GM12865 (cell line): ENCODE results near the gene ZFP36L1.

Experiments
- DNase-seq: peaks from one replicate; pipeline ENCODE4 v3.0.0; 2010; ENCODE audit warnings: low read depth
- H3K4me3 ChIP-seq: 2 replicates; pipeline ENCODE4 v1.5.1; 2011; ENCODE audit warnings: mild to moderate bottlenecking, low read depth, low read length, control low read depth
- CTCF ChIP-seq: IDR thresholded peaks from 2 replicates; pipeline ENCODE4 v1.5.1; 2011; ENCODE audit warnings: low read length, control low read depth, low read depth, inconsistent platforms; ENCODE audit not compliant: insufficient read depth; ENCODE audit errors: missing control alignments

The ZFP36L1 gene

DNA sequence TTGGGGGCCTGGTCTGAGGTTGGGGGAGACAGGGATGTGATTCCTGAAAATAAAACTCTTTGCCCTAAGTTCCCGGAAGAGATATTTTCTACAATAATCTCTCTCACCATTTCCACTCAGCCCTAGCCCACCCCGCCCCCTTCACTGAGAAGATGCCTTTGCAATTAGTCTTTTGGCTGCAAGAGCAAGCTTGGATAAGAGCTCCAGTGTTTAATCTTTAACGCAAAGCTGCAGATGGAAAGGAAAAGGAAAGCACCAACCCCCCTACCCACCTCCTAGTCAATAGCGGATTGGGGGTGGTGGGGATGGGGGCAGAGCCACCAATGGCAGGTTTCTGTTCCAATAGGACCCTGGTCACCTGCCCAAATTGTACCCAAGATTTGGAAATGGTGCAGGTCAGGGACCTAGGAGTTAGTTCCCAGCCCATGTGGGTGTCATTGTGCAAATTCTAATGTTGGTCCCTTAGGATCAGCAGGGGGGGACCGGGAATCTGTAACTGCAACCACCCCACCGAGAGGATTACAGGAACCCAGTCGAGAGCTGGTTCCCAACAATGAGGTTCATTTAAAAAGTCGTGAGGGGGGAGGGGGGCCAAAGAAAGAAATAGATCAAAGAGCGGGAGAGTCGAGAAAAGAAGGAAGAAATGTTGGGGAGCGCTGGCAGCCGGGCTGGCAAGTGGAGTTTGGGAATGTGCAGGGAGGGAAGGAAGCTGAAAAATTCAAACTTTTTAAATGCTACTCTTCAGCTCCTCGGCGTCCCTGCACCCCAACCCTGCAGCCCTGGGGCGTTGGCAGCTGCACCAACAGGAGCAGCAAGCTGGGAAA is 1.6 kb downstream of the ZFP36L1 start:
- no peak for DNase-seq
- H3K4me3 ChIP-seq, result peak overlapping the region; percentile 59
- TF ChIP-seq CTCF, result no peak

DNA sequence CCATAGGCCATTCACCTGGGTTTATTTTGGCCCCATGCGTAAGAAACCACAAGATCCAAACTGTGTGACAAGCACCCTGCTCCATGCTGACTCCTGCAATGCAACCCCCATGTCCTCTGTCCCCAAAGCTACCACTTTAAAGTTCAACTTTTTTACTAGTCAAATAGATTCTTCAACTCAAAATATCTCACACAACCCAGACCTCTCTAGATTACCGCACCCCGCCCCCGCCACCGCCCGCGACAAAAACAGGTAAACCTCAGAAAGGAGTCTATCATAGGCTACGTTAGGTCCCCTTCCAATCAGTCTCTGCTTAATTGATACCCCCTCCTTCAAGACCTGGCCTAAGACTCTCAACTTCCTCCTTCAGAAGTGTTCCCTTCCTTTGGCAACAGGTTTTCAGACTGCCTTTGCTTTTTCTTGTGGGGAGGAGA is 2.2 kb downstream of the ZFP36L1 start:
- no peak for TF ChIP-seq CTCF
- peak overlapping the region; percentile 59 for H3K4me3 ChIP-seq
- no peak for DNase-seq

- peak overlapping the region; percentile 59 for H3K4me3 ChIP-seq
- TF ChIP-seq CTCF, result no peak
- DNase-seq, result no peak
Measured at GRCh38 chr14:68789821-68790643, 2.8 kb downstream of the ZFP36L1 start.

DNA sequence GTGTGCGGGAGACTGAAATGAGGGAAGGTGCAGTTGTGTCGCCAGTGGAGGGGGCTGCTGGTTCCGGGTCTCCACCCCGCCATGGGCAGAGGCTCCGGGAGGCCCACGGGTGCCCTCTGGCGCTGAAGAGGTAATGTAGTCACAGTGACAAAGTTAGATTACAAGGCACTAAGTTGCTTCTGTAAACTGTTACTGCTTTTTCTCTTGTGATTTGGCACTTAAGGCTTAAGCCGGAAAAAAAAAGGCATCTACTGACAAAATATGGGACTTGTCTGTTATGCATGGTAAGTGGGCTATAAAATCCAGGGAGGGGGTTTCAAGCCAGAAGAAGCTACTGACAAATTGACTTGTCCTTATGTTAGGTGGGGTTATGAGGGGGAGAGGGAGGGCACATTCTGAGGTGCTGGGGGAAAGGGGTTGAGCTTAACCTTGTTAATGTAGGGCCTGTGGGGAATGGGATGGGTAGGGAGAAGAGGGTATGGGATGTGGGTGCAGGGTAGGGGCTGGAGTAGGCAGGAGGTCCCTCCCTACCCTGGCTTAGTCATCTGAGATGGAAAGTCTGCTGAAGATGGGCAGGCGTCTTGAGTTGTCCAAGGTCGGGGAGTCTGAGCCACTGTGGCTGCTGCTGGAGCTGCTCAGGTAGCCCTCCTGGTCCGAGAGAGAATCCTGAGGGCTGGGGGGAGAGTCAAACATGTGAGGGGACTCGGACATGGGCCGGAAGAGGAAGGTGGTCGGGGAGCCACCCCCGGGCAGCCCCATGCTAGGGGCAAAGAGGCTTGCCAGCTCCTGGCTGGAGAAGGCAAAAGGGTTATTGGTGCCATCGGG is 3.7 kb downstream of the ZFP36L1 start:
- peak; percentile 79 for TF ChIP-seq CTCF
- peak; percentile 85 for DNase-seq
- H3K4me3 ChIP-seq, result peak overlapping the region; percentile 59

- no peak for TF ChIP-seq CTCF
- no peak overlapping the region for H3K4me3 ChIP-seq
- DNase-seq, result no peak
Measured at GRCh38 chr14:68788275-68788995, 4.4 kb downstream of the ZFP36L1 start.
